PFSK-1 (cell line): ENCODE data around the gene ADAM12.

Source experiments
- FOXP2 ChIP-seq: optimal IDR thresholded peaks from 2 replicates; pipeline ENCODE3; 2011; ENCODE audit warnings: borderline replicate concordance, control low read depth, inconsistent platforms; ENCODE audit not compliant: insufficient read depth; ENCODE audit errors: extremely low read length, extremely low read depth
- POLR2AphosphoS5 ChIP-seq: IDR thresholded peaks from 2 replicates; pipeline ENCODE4 v1.6.1; 2012; ENCODE audit warnings: low read depth, mild to moderate bottlenecking, control low read depth, low read length, moderate library complexity
- SIN3A ChIP-seq: IDR thresholded peaks from 2 replicates; pipeline ENCODE4 v1.6.1; 2012; ENCODE audit warnings: mild to moderate bottlenecking, low read length, moderate library complexity, borderline replicate concordance; ENCODE audit not compliant: insufficient read depth
- TAF1 ChIP-seq: IDR thresholded peaks from 2 replicates; pipeline ENCODE4 v1.6.1; 2012; ENCODE audit warnings: low read length, control low read depth, borderline replicate concordance; ENCODE audit not compliant: insufficient read depth
- TF ChIP-seq, protein P1 (sequence below), 2 experiments: IDR thresholded peaks; 2 replicates each; pipeline versions ENCODE4 v1.6.1 to v1.8.0; 2011 to 2012; ENCODE audit warnings: low read depth in 2 of 2, low read length in 2 of 2, control low read depth in 1 of 2, inconsistent platforms in 1 of 2, mild to moderate bottlenecking in 1 of 2, moderate library complexity in 1 of 2; ENCODE audit not compliant: insufficient read depth in 1 of 2

ADAM12 gene

DNA sequence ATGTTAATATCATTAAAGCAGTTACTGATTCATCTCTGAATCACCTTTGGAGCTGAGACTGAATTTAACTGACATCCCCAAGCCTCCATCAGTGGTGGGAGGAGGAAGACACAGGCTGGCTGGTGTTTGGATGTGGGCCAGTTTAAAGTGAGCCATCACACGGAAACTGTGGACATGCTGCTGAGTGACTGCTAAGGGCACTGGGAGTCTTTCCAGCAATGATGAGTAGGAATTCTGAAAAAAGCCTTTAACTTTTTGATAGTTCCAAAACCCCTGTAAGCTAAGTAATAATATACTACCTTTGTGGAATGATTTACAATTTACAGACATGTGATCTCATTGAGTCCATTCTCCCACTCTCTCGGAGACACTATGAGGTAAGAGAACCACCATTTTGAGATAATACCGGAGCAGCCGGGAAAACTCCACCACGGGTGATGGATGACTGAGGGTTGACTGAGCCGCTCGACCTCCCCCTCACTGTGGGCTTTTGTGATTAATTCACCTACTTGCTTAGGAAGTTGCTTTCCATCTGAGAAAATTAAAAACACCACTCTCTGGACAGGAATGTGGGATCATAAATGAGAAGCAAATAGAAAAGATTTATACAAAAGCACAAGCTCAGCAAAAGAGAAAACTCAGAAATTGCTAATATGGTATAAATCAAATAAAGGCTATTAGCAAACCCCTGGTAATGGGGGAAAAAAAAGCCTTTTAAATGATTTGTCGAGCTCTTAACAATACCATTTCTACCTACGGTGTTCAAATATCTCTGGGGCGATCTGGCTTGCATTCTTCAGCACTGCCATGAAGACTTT lies 297.2 kb downstream of the ADAM12 start:
- TF ChIP-seq POLR2AphosphoS5: no peak

- TF ChIP-seq TAF1 (no peak), POLR2AphosphoS5 (no peak), SIN3A (no peak), FOXP2 (no peak)
- TF ChIP-seq, protein P1, sequence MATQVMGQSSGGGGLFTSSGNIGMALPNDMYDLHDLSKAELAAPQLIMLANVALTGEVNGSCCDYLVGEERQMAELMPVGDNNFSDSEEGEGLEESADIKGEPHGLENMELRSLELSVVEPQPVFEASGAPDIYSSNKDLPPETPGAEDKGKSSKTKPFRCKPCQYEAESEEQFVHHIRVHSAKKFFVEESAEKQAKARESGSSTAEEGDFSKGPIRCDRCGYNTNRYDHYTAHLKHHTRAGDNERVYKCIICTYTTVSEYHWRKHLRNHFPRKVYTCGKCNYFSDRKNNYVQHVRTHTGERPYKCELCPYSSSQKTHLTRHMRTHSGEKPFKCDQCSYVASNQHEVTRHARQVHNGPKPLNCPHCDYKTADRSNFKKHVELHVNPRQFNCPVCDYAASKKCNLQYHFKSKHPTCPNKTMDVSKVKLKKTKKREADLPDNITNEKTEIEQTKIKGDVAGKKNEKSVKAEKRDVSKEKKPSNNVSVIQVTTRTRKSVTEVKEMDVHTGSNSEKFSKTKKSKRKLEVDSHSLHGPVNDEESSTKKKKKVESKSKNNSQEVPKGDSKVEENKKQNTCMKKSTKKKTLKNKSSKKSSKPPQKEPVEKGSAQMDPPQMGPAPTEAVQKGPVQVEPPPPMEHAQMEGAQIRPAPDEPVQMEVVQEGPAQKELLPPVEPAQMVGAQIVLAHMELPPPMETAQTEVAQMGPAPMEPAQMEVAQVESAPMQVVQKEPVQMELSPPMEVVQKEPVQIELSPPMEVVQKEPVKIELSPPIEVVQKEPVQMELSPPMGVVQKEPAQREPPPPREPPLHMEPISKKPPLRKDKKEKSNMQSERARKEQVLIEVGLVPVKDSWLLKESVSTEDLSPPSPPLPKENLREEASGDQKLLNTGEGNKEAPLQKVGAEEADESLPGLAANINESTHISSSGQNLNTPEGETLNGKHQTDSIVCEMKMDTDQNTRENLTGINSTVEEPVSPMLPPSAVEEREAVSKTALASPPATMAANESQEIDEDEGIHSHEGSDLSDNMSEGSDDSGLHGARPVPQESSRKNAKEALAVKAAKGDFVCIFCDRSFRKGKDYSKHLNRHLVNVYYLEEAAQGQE (IDR thresholded peaks at IDR 0.05; ENCODE audit: insufficient read depth in 1 of 2, low read depth in 2 of 2, low read length in 2 of 2): no peak
Measured at GRCh38 chr10:126090443-126090842, 297.8 kb downstream of the ADAM12 start.

- TF ChIP-seq FOXP2 (no peak), SIN3A (no peak), POLR2AphosphoS5 (no peak), TAF1 (no peak)
- TF ChIP-seq, protein P1 (IDR thresholded peaks at IDR 0.05; ENCODE audit: insufficient read depth in 1 of 2, low read depth in 2 of 2, low read length in 2 of 2): no peak
Measured at GRCh38 chr10:126087796-126088505, 300.3 kb downstream of the ADAM12 start.

DNA sequence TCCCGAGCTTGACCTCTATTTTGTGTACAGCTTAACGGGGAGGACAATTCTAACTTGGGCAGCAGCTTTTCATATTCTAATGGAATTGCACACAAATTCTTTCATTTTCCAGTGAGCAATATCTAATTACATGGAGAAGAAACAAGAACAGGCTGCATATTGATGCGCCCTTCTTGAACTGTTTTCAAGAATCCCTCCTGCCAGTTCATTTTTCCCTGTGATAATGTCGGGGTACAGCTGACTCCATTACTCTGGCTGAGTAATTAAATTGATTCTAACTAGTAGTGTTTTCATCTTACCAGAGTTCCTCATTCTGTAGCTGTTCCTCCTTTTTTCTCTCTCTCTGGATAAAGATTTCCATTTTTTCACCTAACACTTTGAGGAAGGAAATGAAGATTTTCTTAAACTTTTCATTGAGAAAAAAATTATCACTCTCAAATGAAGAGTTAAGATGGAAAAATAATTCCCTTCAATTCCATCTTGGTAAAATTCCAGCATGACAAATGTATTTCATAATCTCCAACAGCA lies 301.1 kb downstream of the ADAM12 start:
- TF ChIP-seq FOXP2 (no peak), POLR2AphosphoS5 (no peak), TAF1 (no peak), SIN3A (no peak)
- TF ChIP-seq, protein P1 (IDR thresholded peaks at IDR 0.05; ENCODE audit: insufficient read depth in 1 of 2, low read depth in 2 of 2, low read length in 2 of 2): no peak

DNA sequence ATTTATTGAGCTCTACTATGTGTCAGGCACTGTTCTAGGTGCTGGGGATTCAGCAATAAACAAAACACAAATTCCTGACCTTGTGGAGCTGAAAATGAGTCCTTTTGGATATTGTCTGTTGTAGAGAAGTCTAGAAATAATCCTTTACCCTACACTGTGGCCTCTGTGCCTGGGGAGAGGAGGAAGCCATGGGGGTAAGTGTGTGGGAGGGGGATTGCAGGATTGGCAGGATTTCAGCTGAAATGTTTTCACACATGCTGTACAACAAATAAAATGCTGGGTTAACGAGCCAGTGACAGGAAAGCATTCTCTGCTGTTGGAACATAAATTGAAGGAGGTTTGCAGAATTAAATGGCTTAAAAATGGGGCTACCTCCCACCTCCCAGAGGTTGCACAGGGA lies 302.5 kb downstream of the ADAM12 start:
- TF ChIP-seq FOXP2 (no peak), POLR2AphosphoS5 (no peak), SIN3A (no peak), TAF1 (no peak)
- TF ChIP-seq, protein P1 (IDR thresholded peaks at IDR 0.05; ENCODE audit: insufficient read depth in 1 of 2, low read depth in 2 of 2, low read length in 2 of 2): no peak
